OCI-LY3 (cell line): Measurements from ENCODE around the gene FGGY.

ENCODE experiments used
- CTCF ChIP-seq: fragments of 200-600, 300-600 bp; sonication (generic); IDR thresholded peaks from 2 replicates; pipeline ENCODE4 v1.5.1; 2014; ENCODE audit warnings: antibody characterized with exemption, low read length, low read depth
- EZH2phosphoT487 ChIP-seq: fragments of 200-600 bp; shearing (Covaris generic); IDR thresholded peaks from 2 replicates; pipeline ENCODE4 v1.6.1; 2018; ENCODE audit warnings: antibody characterized with exemption, mixed run types, low read depth

DNA sequence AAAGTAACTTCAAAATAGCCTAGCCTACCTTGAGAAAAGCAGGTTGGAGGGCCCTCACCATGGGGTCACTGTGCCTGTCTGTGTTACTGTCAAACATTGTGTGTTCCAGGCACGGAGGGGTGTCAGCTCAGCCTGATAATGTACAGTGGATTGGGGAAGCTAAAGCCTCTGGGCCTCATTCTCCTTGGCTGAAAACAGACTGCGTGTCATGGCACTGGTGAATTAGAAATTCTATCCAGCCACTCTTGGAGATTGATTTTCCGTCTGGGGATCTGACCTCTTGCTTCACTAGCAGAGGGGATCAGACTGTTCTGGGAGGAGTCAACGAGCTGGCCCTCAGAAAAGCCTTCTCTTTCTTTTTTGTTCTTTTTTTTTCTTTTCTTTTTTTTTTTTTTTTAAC lies 394.4 kb downstream of the FGGY start:
- TF ChIP-seq CTCF (no peak), EZH2phosphoT487 (no peak)
